NCI-H345 treated with DMSO at 0.1 percent for 48 hours (cell line): ENCODE results near the gene FCER1A.

Source experiments
- DNase-seq: peaks from one replicate; lab custom pipeline; 2025; ENCODE audit not compliant: unreplicated experiment; lab: John Stamatoyannopoulos, UW

The FCER1A gene

DNA sequence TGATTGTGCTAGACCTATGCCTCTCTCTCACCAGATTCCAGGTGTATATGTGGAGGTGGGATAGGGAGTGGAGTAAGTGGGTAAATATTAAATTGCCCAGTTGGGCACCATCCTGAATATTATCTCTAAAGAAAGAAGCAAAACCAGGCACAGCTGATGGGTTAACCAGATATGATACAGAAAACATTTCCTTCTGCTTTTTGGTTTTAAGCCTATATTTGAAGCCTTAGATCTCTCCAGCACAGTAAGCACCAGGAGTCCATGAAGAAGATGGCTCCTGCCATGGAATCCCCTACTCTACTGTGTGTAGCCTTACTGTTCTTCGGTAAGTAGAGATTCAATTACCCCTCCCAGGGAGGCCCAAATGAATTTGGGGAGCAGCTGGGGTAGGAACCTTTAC lies at the start of gene FCER1A:
TSS of gene FCER1A (plus strand) at position 242 of the 400 bp plus-strand sequence. CDS start at position 271, 29 bp downstream.
- no peak for DNase-seq

- DNase-seq: no peak
These were observed 40.8 kb upstream of the FCER1A start for GRCh38 chr1:159261311-159261710.

GRCh38 chr1:159261721-159262494 lies 40.2 kb upstream of the FCER1A start:
- no peak for DNase-seq

DNA sequence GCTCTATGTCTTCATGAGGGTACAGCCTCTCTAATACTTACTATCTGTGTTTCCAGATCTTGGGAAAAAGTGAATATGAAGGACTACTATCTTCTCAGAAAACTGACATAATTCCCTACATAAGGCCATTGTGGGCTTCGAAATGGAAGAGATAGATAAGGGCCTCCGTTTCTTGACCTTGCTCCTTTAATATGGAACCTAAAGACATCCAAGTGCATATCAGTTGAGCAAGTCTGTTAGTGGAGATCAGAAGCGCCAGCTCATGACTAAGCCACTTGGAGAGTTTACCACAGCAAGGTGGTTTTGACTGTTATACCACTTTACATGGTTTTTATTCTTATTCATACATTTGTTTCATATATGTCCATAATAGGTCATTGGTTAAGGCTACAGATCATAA lies 35.3 kb upstream of the FCER1A start:
- DNase-seq: no peak

GRCh38 chr1:159274631-159275030 lies 27.5 kb upstream of the FCER1A start:
- DNase-seq: no peak

DNA sequence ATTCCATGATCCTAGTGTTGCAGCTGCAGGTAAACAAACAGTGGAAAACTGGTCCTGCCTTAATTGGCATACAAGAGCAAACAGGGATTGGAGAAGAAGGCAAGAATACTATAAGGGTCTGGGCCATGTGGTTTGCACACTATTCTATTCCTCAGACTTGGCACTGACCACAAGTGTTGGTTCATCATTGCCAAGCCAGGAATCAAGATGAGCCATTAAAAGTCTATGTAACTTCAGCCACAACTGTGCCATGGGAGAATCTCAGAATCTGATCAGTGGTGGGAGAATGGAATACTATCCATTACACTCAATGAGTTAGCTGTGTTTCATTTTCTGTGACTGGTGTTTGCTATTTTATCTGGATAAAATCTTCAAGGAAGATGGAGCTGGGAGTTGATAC lies 26.2 kb upstream of the FCER1A start:
- DNase-seq: no peak

DNA sequence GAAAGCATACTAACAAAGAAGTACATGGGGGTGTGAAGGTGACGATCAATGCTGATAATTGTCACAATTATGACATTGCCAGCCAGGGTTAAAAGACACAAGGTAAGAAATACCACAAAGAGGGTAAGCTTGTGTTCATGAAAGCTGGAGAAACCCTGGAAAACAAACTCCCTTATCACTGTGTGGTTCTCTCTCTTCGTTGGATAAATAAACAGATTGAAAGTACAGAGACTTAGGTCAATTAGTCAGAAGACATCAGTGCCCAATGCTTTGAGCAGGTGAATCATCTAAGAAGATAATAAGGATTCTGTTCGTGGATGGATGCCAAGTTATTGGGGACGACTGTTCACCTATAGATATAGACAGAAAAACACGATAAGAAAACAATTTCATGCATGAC lies 22.4 kb upstream of the FCER1A start:
- DNase-seq: no peak

DNA sequence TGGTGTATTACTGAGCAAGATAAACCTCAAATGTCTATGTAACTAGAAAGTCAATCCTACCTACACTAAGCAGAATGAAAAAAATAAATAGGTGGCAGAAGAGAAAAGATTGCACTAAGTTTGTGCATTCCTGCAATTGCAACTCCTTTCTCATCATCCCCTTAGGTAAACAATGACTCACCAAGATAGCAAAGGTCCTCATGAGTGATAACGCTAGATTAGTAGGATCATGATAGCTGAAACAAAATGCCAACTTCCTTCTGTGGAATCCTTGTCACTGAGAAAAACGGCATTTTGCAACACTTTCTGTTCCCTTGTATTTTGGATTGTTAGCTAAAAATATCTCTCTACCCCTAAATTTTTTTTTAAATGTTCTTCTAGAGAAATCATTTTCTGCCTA lies 20.0 kb upstream of the FCER1A start:
- DNase-seq: no peak

DNA sequence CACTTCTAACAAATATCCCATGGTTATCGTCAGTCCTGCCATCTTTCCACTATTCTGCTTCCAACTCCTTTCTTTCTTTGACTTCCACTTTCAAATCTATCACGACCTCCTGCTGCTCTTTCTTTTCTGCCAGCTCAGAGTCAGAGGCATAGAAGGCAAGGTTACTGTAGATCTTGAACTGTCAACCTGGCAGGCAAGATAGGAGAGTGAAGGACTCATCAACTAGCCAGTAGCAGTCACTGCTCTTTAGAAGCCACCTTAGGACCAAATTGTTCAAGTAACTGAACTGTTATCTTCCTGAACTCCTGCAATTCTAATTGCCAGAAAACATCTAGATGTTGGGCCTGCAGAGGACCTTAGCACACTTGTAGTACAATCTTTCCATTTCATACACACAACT lies 13.1 kb upstream of the FCER1A start:
- DNase-seq: no peak

DNA sequence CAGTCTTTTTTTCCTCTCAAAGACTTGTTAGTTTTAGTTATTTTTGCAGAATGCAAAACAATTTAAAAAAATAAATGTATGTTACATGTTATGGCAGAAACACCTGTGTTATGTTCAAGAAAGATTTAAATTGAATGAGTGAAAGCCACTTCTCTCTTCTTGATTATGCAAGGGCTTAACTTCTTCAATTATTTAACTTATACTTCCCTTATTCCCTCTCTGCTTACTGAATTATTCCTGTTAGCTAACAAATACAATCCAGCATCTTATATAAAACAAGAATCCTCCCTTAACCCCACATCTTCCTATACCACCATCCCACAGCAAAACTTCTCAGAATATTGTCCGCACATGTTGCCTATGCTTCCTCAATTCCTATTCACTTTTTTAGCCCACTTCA lies 10.7 kb upstream of the FCER1A start:
- no peak for DNase-seq

GRCh38 chr1:159296706-159297375 lies 5.3 kb upstream of the FCER1A start:
- DNase-seq: no peak

DNA sequence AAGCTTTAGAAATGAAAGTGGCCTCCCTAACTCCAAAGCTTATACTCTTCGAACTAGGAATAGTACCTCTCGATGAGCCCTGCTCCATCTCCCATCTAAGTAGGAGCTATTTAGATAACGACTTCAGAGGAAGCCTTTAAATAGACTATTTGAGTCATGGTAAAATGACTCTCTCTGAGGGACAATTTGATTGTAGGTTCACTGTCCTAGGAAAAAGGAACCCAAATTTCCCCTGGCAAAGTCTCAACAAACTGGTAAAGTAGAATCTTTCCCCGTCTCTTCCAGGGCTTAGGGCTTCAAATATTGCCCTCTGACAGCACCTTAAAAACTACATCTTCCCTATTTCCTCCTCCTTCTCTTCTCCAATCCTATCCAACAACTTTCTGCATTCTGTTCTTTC lies 2.0 kb upstream of the FCER1A start:
- DNase-seq: no peak

GRCh38 chr1:159307346-159308020 lies 5.3 kb downstream of the FCER1A start:
- no peak for DNase-seq

DNA sequence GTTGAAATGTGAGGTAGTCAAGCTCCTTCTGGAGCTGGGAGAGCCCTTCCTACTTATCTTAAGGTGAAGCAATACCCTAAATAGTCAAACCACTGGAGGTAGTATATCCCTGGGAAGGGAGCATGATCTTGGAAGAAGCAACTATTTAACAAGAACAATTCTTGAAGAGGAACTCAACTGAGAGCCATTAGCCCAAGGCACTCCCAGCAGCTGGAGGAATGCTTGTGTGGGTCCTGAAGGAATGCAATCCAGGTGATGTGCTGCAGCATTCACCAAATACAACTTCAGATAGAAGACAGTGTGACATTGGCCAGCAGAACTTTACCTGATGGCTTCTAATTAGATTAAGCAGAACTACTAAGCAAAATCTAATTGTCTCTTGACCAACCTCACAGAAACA lies 9.5 kb downstream of the FCER1A start:
- DNase-seq: no peak

DNA sequence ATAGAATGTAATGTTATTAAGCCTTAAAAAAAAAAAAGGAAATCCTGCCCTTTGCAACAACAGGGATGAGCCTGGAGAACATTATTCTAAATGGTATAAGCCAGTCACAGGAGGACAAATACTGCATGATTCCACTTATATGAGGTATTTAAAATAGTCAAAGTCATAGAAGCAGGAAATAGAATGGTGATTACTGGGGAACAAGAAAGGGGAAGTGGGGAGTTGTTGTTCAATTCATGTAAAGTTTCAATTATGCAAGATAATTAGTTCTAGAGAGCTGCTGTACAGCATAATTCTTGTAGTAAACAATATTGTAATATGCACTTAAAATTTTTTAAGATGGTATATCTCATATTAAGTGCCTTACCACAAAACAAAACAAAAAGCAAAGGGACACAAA lies 13.2 kb downstream of the FCER1A start:
- DNase-seq: no peak

GRCh38 chr1:159318784-159319551 lies 16.8 kb downstream of the FCER1A start:
- no peak for DNase-seq

GRCh38 chr1:159334797-159335196 lies 32.7 kb downstream of the FCER1A start:
- no peak for DNase-seq

DNA sequence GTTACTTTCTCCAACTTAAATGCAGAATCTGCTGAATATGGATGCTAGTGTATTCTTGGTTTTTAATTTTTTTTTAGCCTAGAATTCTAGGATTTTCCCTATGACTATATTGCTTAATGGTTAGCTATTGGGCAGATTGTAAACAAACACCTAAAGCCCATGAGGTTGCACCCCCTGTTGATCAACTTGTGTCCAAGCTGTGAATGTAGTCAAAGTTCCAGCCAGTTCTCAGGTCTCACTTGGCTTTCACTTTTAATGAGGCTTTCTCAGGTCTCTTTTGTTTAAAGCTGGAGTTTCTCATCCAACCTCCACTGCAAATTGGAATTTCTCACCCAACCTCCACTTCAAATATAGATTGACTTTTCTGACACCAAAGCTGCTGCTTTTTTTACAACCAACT lies 35.9 kb downstream of the FCER1A start:
- DNase-seq: no peak

GRCh38 chr1:159339536-159339935 lies 37.4 kb downstream of the FCER1A start:
- no peak for DNase-seq

DNA sequence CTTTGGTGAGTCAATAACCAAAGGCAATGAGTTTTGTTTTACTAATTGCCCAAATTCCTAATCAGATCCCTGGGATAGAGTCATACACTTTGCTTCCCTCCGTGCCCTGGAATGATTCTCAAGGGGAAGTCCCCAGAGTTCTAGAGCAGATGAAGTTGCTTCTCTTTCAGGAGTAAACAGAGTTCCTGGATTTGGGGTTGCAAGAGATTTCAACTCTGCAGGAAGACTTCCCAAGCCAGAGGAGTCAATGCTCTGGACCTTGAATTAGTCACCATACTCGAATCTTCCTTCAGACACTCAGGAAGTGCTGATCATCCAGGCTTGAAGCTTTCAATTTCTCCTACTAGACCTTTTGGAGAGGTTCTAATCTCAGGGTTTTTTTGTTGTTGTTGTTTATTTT lies 39.6 kb downstream of the FCER1A start:
- DNase-seq: no peak

- no peak for DNase-seq
These were observed 40.8 kb downstream of the FCER1A start for GRCh38 chr1:159342761-159343425.
